Right cardiac atrium (tissue), 5 donors: Measurements from ENCODE around the gene PTCHD1. TPM values are rescaled to one million over a fixed set of nuclear protein-coding genes. Genes with fewer than 3 reads are reported as not detected.

Experiments
- ATAC-seq, 2 donors: fragments of 200-7000 bp; cut with Tn5 transposase; one replicate each; pipeline versions ENCODE4 v1.8.0 to v1.9.1; 2020; ENCODE audit warnings: moderate library complexity in 2 of 2, mild to moderate bottlenecking in 1 of 2
- DNase-seq, 3 donors: peaks; one replicate each; pipeline ENCODE4 v3.0.0-alpha.2; 2020
- H3K27ac ChIP-seq: one replicate; pipeline ENCODE4 v1.5.1; 2013; ENCODE audit warnings: mild to moderate bottlenecking, low read length, control low read depth, moderate library complexity
- H3K27me3 ChIP-seq: one replicate; pipeline ENCODE4 v1.6.1; 2013; ENCODE audit not compliant: control insufficient read depth, insufficient read depth
- H3K4me1 ChIP-seq: one replicate; pipeline ENCODE4 v1.6.1; 2013; ENCODE audit warnings: low read length; ENCODE audit not compliant: control insufficient read depth, insufficient read depth
- H3K4me3 ChIP-seq: one replicate; pipeline ENCODE4 v1.5.1; 2013; ENCODE audit warnings: low read length, control low read depth
- H3K9me3 ChIP-seq: one replicate; pipeline ENCODE4 v1.6.1; 2013; ENCODE audit warnings: low read length; ENCODE audit not compliant: control insufficient read depth
- WGBS: extraction: QIAGEN DNeasy Blood & Tissue Kit; methylation state at CpG from one replicate; pipeline ENCODE4 v1.1.7; 2013; 5-methylcytosine and 5-hydroxymethylcytosine counted together
- intact Hi-C, 4 donors: fragments of 100-400 bp; cut with DNase I; formaldehyde crosslinking; loops; one replicate each; pipeline versions ENCODE4 v1.11.0 to v1.14.0; 2022 to 2023
- polyA plus RNA-seq: library from polyadenylated mRNA; stranded (reverse); fragments of 200-250 nt; gene quantifications from one replicate; pipeline ENCODE4 v1.2.3, GENCODE V29; 2013
- total RNA-seq, 4 donors: library from RNA; stranded (reverse); fragmentation: NEBNext Ultra II Directional; extraction: Animal tissue kit (Norgen Biotek cat#: 25700); gene quantifications; one replicate each; pipeline ENCODE4 v1.2.1, GENCODE V29; 2021
- donor health status: healthy with polysubstance abuse.
- donor health status: DM: no; HTN: yes; CAD: no.
- donor health status: DM: no; HTN: no; CAD: no.
- donor health status: DM: no; HTN: yes; CAD: no; lungs with severe emphysema.
- donor health status: DM: yes; HTN: yes; CAD: no.

Gene PTCHD1
- total and polyA plus RNA-seq, 5 donors, result 0.09 to 0.63 (median 0.21) TPM

GRCh38 chrX:23331701-23332100 is 2.9 kb upstream of the PTCHD1 start:
- intact Hi-C loops, result no loop called here
- Histone ChIP-seq H3K27me3 (no peaks in the 10 kb centered on the region), H3K4me1 (peaks cover 1% of the 10 kb centered on the region), H3K9me3 (no peaks in the 10 kb centered on the region), H3K27ac (no peak overlapping the region), H3K4me3 (no peak overlapping the region)
- WGBS, result 8% methylated on average over 11 of the region's 11 CpGs
- no peak for DNase-seq
- ATAC-seq, result no peak

DNA sequence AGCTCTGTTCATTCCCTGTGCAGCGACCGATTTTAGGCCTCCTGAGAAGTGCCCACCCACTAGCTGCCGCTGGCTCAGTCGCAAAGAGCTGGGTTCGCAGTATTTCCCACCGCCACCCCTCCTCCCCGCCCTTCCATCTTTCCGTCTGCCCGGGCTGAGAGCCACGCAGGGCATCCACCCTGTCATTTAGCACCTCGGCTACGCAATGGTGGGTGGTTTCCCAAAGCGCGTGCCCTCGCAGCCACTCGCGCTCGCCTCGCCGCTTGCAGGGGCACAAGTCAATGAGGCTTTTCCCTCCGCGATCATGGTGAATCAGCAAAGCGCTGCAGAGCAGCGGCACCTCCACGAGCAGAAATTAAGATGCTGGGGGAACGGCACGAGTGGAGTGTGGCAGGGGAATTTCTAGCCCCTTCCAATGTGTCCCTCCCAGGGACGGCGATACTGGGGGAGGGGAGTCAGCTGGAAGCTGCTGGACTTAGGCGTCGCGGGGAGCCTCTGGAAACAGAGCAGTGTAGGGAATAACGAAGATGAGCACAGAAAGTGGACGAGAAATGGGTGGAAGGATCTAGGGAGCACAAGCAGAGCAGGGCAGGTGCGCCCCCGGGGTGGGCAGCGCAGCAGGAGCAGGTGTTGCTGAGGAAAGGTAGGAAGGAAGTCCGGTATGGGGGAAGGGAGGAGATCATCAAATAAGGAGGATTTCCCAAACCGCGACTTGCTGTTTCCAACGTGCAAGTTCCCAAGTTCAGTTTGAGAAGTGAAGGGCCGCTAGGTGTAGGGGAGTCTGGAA is 2.4 kb upstream of the PTCHD1 start:
- ATAC-seq, result no peak
- intact Hi-C loops, result no loop called here
- Histone ChIP-seq H3K9me3 (no peaks in the 10 kb centered on the region), H3K27ac (no peak overlapping the region), H3K4me1 (peaks cover 1% of the 10 kb centered on the region), H3K27me3 (no peaks in the 10 kb centered on the region), H3K4me3 (peak overlapping the region; percentile 58)
- DNase-seq, result peak in 1 of 3 donors; percentile 39
- under 1% methylated on average over 42 of the region's 42 CpGs for whole genome bisulfite sequencing

DNA sequence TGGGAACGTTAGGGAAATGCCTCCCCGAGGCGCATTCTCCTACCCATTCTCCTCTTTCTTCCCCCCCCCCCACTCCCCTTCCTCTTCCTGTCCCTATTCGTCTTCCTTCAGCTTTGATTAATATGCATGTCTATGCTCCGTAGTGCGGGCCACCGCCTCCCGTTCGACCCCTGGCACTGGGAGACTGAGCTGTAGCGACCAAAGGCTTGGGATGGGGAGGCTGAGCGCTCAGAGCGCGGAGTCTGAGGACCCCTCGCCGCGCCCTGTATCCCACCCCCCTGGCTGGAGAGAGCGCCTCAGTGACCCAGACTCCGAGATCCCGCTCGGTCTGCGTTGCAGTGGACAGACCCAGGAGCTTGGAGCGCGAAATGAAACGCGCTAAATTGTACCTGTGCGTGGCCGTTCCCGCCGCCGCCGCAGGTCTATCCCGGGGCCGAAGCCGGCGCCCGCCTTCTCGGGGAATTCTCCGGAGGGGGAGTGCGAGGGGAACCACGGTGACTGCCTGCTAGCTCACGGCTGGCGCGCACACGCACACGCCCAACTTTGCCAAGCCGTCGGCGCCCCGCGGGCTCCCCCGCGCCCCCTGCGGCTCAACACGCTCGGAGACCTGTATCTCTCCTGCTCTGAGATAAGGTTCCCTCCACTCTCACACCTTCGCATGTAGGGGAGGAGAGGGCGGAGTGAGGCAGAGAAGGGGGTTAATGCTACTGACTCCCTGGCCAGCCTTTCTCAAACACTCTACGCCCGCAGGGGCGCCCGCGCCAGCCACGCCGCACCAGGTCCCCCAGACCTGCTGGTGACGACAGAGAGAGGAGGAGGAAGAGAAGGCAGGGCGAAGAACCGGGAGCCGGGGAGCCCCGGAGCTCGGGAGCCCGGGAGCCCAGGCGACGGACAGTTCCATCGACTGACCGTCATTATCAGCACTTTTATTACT is 1.5 kb upstream of the PTCHD1 start:
- DNase-seq (peak in 1 of 3 donors; percentile 41), ATAC-seq (no peak)
- WGBS, result 2% methylated on average over 75 of the region's 75 CpGs
- H3K4me3 ChIP-seq, result peak overlapping the region; percentile 58
- H3K4me1 ChIP-seq, result peaks cover 1% of the 10 kb centered on the region
- intact Hi-C loops, result no loop called here
- no peaks in the 10 kb centered on the region for H3K9me3 ChIP-seq
- H3K27ac ChIP-seq, result no peak overlapping the region
- H3K27me3 ChIP-seq, result no peaks in the 10 kb centered on the region

GRCh38 chrX:23333842-23334520 is 668 bp upstream of the PTCHD1 start:
- peaks cover 1% of the 10 kb centered on the region for H3K4me1 ChIP-seq
- H3K4me3 ChIP-seq, result peak overlapping the region; percentile 58
- DNase-seq (peak in 2 of 3 donors; percentile 55 to 57), ATAC-seq (no peak)
- H3K27ac ChIP-seq, result no peak overlapping the region
- H3K27me3 ChIP-seq, result no peaks in the 10 kb centered on the region
- no peaks in the 10 kb centered on the region for H3K9me3 ChIP-seq
- 2% methylated on average over 54 of the region's 54 CpGs for WGBS
- intact Hi-C loops, result no loop called here

GRCh38 chrX:23334521-23334847 is 165 bp upstream of the PTCHD1 start:
- Histone ChIP-seq H3K4me3 (peak overlapping the region; percentile 58), H3K9me3 (no peaks in the 10 kb centered on the region), H3K27me3 (no peaks in the 10 kb centered on the region), H3K27ac (no peak overlapping the region), H3K4me1 (peaks cover 1% of the 10 kb centered on the region)
- intact Hi-C loops, result no loop called here
- DNase-seq (peak in 1 of 3 donors; percentile 46), ATAC-seq (no peak)
- WGBS, result 1% methylated on average over 37 of the region's 63 CpGs

GRCh38 chrX:23338334-23338733 is 3.7 kb downstream of the PTCHD1 start:
- intact Hi-C loops, result no loop called here
- Histone ChIP-seq H3K27me3 (no peaks in the 10 kb centered on the region), H3K4me1 (no peaks in the 10 kb centered on the region), H3K4me3 (no peak overlapping the region), H3K9me3 (no peaks in the 10 kb centered on the region), H3K27ac (no peak overlapping the region)
- DNase-seq, result no peak
- 92% methylated on average over 4 of the region's 4 CpGs for WGBS
- no peak for ATAC-seq

- 42% methylated on average over 6 of the region's 6 CpGs for WGBS
- intact Hi-C loops, result loop anchor here in 1 of 4 donors (10.0 kb wide), 1 partner anchor 423 kb away; no protein-coding TSS in a partner anchor
- DNase-seq, result no peak
- Histone ChIP-seq H3K27ac (no peak overlapping the region), H3K27me3 (no peaks in the 10 kb centered on the region), H3K9me3 (no peaks in the 10 kb centered on the region), H3K4me3 (no peak overlapping the region), H3K4me1 (no peaks in the 10 kb centered on the region)
- ATAC-seq, result no peak
Measured at GRCh38 chrX:23341452-23341851, 6.8 kb downstream of the PTCHD1 start.

- intact Hi-C loops, result loop anchor here in 1 of 4 donors (10.0 kb wide), 1 partner anchor 420 kb away; no protein-coding TSS in a partner anchor
- H3K4me1 ChIP-seq, result no peaks in the 10 kb centered on the region
- DNase-seq, result no peak
- no peak for ATAC-seq
- H3K9me3 ChIP-seq, result no peaks in the 10 kb centered on the region
- no peak overlapping the region for H3K4me3 ChIP-seq
- H3K27ac ChIP-seq, result no peak overlapping the region
- H3K27me3 ChIP-seq, result no peaks in the 10 kb centered on the region
- 65% methylated on average over 5 of the region's 5 CpGs for WGBS
Measured at GRCh38 chrX:23344238-23344903, 9.7 kb downstream of the PTCHD1 start.

- ATAC-seq (no peak), DNase-seq (no peak)
- Histone ChIP-seq H3K9me3 (no peaks in the 10 kb centered on the region), H3K27me3 (no peaks in the 10 kb centered on the region), H3K27ac (no peak overlapping the region), H3K4me1 (no peaks in the 10 kb centered on the region), H3K4me3 (no peak overlapping the region)
- 64% methylated on average over 2 of the region's 2 CpGs for WGBS
- intact Hi-C loops, result loop anchor here in 1 of 4 donors (10.0 kb wide), 1 partner anchor 420 kb away; no protein-coding TSS in a partner anchor
Measured at GRCh38 chrX:23344904-23345271, 10.2 kb downstream of the PTCHD1 start.

- no peaks in the 10 kb centered on the region for H3K9me3 ChIP-seq
- intact Hi-C loops, result no loop called here
- no peak for ATAC-seq
- no peaks in the 10 kb centered on the region for H3K27me3 ChIP-seq
- H3K4me1 ChIP-seq, result no peaks in the 10 kb centered on the region
- no peak overlapping the region for H3K4me3 ChIP-seq
- 80% methylated on average over 6 of the region's 6 CpGs for WGBS
- no peak overlapping the region for H3K27ac ChIP-seq
- DNase-seq, result no peak
Measured at GRCh38 chrX:23356189-23356588, 21.5 kb downstream of the PTCHD1 start.
